HG03342 (cell line): ENCODE results near the gene PPP1R36.
"Not testable (repeated sequence)": the region's sequence is repeated elsewhere in the genome, so short reads cannot be mapped to it uniquely, and the experiment has no call there.

Experiments used
- ATAC-seq: cut with Tn5 transposase; IDR thresholded peaks from one replicate; pipeline ENCODE4 v1.9.1; 2021; ENCODE audit warnings: mild to moderate bottlenecking, moderate library complexity; ENCODE audit not compliant: unreplicated experiment

Gene PPP1R36

DNA sequence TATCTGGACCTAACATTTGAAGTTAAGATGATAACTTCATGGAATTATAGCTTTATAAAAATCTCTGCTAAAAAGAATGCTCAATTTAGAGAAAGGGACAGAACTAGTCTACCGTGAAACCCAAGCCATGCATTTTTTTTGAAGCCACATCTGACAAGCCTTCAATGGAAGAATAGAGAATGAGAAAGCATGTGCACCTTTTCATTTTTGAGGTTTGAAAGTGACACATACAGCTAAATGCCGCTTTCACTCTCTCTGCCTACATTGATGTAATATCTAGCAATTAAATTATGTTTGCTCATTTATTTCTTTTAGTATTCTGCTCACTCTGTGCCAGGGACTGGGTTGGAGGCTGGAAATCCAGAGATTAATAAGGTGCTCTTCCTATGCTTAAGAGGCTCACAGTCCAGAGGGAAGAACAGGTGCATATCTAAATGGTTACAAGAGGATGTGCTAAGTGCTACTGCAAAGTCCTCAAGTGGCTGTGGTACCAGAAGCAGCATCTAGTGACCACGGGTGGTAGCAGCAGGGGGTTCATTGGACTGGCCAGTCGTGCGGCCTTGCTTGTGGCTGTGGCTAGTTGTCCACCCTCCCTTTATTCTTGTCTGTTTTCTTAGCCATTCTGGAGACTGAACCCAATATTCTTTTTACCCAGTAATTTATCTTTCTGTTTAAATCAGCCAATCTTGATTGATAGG lies 60.4 kb downstream of the PPP1R36 start:
- ATAC-seq = no peak

DNA sequence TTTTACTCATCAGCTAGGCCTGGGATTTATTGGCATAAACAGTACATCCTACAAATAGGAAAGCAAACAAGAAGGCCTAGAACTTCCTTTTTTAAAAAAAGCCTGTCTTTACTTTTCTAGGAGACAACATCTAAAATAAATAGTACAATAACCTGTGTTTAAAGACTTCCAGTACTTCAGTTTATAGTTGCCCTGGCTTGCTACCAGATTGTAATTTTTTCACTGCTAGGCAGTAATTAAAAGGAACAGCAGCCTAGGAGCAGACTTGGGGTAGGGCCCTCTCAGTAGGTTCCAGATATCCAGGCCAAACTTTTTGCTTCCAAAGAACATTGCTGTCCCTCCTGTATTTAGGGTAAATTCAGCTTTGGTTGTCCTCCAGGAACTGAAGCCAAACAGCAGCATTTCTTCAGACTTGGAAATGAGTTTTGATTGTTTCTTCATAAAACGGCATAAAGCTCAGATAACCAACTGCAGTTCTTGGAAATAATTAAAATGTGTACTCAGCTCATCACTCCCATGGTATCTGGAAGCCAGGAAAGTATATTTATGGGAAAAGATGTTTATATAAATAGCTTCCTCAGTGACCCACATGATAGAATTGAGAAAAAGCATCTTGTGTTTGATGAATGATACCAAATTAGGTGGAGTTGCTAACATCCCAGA lies 61.7 kb downstream of the PPP1R36 start:
- no peak for ATAC-seq

DNA sequence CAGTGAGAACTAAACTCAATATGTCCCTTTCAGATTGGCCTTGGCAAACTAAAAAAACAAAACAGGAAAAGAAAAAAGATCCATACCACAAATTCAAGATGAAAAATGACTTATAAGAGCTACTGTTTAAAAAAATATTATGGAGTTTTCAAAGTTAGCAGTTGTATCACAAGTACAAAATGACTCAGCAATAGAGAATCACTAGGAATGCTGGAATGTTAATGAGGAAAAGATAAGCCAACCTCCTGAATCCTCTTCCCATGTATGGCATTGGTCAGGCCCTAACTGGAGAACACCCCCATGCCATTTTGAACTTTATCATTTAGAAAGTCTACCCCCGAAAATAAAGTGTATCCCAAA lies 62.2 kb downstream of the PPP1R36 start:
- no peak for ATAC-seq

DNA sequence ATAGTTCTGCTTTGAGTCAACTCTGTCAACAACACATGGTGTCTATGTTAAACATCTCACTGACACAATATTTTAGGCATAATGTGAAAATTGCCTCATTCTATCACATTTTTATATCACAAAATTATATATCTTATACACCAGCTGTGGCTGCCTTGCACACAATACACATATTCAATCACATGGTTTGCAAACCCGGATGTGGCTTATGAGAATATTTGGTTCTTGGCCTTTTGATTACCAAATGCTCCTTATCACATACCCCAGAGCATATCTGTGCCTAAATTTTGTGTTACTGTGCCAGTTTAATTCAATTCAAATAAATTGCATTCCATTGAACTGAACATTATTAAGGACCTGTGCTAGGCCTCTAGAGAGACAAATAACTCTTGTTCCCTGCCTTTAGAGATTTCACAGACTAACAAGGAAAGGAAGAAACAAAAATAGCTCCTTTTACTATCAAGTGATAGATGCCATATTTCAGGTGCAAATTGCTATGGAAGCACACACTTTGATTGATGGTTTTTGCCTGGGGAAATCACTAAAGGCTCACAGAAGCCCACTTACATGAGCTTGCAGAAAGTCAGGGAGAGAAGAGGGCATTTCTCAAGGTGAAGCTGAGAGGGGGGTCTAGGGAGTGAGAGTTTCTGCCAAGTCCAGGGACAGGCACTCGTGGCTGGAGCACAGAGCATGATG lies 63.4 kb downstream of the PPP1R36 start:
- no peak for ATAC-seq

DNA sequence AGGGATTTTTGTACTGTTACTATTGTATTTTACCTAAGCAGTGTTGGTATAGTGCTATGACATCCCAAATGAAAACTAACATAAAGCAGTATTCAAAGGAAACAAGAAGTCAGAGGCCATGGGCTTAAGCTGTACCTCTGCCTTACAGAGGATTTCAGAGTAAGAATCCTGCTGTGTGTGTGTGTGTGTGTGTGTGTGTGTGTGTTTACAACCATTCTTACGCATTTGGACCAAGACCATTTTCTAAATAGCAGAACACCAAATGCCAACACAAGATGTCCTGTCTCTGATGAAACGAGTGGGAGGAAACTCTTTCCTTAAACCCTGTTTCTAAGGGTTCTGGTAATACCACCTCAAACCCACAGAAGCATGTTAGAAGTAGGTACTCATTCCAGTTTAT lies 64.4 kb downstream of the PPP1R36 start:
- ATAC-seq = no peak

DNA sequence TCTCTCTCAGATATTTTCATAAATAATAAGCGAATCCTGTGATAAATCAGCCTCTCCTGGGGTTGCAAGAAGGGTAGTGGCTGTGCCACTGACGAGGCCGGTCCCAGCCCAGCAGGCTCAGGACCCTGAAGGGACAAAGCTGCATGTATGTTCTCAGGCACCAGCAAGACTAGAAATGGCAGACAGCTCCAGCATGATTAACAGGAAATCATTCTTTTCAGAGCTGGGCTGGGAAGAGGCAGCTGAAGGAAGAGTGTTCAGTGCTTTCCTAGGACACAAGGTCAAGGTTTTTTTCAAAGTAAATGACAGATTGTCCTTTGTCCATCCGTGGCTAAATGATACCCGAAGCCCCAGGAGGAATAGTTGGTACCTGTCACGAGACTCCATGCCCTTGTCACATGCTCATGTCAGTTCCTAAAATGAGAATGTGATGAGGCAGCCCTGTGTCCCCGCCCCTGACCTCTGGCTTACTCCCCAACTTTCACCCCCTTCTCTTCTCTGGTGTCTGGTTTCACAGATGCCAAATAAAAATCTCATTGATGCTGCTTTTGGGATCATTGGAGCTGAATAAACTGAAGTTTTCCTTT lies 65.1 kb downstream of the PPP1R36 start:
- no peak for ATAC-seq

DNA sequence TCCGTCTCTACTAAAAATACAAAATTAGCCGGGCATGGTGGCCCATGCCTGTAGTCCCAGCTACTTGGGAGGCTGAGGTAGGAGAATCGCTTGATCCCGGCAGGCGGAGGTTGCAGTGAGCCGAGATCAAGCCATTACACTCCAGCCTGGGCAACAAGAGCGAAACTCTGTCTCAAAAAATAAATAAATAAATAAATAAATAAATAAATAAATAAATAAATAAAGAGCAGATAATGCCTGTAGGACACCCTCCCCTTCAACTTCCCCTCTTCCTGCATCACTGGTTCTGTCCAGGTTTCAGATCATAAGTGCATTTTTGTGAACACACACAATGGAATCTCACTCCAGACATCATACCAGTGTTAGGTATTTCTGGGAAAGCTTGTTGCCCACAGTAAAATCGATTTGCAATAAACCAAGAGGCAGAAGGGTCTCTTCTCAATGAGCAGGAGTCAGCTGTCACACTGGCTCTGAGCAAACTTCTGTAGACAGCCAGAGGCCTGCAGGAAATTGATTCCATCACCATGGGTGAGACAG lies 68.2 kb downstream of the PPP1R36 start:
- not testable (repeated sequence) for ATAC-seq

DNA sequence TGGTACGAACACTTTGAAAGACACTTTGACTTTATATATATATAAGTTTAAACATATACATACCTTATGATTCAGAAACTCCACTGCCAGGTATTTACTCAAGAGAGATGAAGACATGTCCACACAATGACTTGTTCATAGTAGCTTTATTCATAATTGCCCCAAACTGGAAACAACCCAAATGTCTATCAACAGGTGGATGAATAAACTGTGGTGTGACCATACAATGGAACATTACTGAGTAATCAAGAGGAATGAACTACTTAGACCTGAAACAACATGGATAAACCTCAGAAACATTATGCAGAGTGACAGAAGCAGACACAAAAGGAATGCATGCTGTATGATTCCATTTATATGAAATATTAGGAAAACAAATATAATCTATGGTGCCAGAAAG lies 71.1 kb downstream of the PPP1R36 start:
- ATAC-seq = no peak

DNA sequence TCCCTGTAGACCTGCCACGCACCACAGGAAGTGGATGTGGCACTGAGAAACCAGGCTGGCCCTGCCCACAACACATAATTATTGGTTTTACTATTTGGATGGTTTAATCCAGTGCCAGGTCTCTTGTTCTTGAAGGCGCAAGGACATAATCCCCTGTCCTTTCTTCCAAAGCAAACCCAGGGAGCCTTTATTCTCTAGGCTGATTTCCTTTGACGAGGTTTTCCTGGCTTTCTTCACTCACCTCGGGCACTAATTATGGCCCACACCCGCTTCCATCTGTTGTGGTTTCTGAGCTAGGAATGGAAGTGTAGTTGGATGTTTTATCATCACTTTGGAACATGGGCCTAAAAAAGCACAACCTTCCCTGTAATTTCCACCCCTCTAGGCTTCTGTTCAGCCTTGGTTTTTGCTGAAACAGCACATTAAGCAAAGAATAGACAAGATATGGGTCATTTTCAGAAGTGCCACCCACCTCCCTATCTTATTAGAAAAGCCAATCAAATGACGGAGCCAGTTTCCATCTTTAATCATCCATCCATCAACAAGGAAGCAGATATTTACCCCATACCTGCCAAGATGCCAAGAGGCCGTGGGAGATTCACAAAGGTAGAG lies 73.9 kb downstream of the PPP1R36 start:
- no peak for ATAC-seq

DNA sequence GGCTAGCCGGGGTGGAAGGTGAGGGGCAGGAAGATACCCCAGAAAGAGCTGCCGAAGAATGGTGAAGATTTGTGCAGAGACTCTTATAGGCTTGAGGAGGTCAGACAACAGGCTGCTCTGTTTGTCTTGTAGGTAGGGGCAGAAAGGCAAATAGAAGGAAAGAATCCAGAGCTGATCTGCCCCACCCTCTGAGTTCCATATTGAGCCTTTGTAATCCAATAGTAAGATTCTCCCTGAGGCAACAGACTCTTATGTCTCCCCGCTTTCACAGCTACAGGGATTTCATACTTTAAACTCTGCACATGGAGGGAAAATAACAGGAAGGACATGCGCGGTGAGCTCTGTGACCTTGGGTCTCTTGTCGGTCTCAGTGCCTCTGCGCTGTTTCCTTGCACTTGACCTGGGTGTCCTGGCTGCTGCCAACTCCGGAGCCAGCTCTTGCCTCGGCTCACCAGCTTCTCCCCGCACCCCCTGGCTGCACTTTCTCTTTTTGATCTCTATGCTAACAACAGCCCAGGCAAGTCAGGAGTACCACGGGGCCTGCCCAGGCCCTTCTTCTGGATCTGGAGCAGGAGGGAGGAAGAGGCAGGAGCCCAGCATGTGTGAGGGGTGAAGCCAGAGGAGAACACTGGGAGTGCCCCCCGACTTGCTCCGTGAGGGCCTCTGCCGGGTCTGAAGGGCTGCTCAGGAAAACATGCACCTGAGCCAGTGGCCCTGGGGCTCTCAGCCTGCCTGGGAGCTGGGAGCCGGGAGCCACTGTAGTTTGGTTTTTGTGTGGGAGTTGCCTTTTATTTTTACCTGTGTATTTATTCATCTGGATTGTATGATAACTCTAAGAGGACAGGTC lies 75.8 kb downstream of the PPP1R36 start:
- no peak for ATAC-seq

DNA sequence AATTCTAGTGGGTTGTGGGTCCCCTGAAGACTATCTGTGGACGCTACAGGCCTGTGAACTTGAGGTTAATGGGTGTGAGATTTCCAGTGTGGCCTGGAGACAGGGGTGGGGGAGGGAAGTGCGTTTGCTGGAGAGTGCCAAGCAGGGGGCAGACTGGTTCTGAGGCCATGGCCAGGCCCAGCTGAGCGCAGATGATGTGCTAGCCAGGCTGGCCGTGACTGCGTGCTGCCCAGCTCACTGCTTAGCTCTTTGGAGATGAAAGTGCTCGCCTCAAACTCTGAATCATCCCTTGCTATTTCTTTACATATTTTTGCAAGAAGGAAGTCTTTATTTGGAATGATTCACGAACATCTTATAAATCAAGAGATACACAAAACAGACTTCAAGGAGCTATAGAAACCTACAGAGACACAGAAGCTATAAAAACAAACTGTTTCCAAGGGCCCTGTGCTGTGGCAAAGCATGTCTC lies 79.2 kb downstream of the PPP1R36 start:
- no peak for ATAC-seq

DNA sequence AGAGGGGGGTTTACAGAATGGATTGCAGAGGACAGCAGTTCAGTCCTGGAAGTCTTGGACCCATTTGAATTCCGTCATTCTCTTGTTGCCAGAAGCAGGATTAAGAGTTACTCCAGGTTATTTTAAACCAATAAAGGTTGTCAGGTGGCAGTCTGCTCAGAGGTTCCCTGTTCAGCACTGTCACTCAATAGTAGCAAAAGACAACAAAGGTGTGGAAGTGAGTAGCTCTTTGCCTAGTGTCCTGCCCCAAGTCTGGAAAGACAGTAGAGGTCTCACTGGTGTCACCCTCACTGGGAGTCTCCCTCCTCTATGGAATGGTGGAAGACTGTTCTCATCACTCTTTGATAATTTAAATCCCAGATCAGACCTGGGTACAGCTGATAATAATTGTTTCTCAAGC lies 81.0 kb downstream of the PPP1R36 start:
- no peak for ATAC-seq

DNA sequence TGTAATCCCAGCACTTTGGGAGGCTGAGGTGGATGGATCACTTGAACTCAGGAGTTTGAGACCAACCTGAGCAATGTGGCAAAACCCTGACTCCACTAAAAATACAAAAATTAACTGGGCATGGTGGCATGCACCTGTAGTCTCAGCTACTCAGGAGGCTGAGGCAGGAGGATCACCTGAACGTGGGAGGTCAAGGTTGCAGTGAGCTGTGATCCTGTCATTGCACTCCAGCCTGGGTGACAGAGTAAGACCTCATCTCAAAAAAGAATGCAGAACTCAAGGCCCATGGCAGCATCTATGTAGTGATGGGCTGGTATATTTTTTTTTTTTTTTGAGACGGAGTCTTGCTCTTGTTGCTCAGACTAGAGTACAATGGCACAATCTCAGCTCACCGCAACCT lies 81.5 kb downstream of the PPP1R36 start:
- ATAC-seq = not testable (repeated sequence)

DNA sequence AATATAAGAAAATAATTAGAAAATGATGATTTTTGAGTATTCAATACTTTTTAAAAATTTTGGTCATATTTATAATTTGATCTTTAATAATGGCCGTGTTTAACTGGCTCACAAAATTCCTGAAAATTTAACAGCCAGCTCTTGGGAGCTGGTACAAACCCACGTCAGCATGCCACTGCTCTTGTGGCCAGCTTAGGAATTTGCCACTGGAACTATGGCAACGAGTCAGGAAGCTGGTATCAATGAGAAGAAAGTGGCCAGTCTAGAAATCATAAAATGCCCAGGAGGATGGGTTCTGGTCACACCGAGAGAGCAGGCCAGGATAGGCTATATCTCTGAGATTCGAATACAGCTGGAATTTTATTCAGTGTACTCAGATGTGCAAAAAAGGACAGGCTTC lies 82.3 kb downstream of the PPP1R36 start:
- no peak for ATAC-seq

DNA sequence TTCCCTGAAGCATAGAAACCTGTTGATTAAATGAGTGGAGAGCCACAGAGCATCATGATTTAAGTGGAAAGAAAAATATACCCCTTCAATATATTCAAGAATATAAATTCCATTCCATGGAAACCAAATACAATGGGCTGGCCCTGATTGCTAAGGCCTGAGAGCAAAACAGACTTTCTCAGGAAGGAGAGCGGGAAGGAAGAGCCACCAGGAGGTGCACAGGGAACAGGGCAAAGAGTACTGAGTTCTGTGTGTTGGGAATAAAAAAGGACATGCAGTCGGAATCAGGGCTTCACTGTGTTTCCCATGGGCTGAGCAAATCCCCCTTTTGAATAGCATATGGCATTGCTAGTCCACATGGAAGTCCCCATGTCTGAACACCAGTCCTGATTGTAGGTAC lies 84.8 kb downstream of the PPP1R36 start:
- ATAC-seq = no peak

DNA sequence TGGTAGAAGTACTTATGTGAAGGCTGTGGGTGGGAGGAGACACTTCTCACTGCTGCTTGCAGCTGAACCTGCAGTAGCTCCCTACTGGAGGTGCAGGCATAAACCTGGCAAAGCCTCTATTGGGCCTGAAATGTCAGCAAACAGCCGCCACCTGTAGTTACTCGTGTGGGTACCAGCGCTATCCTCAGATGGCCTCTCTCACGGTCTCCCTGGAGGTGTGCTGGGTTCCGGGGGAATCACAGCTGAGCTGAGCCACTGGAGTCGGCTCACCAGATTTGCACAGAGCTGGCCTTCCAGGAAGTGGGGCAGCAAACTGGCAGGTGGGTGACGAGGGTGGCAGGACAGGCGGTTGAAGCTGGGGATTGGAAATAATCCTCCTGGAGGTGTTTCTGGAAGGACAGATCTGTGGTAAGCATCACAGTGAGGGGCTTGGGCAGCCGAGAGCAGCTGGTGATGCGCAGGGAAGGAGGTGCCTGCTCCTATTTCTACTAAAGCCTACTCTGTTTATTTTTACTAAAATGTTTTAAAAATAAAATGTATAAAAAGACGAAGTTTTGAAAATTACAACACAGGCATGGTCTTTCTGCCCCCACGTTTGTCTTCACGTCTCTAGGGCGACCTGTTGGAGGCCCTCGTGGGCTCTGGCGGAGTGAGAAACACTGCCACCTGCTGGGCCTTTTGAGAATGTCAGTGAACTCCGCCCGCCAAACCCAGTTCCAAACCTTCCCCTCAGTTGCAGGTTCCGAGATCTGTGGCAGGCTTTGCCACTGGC lies 86.6 kb downstream of the PPP1R36 start:
- peak; percentile 80 for ATAC-seq

DNA sequence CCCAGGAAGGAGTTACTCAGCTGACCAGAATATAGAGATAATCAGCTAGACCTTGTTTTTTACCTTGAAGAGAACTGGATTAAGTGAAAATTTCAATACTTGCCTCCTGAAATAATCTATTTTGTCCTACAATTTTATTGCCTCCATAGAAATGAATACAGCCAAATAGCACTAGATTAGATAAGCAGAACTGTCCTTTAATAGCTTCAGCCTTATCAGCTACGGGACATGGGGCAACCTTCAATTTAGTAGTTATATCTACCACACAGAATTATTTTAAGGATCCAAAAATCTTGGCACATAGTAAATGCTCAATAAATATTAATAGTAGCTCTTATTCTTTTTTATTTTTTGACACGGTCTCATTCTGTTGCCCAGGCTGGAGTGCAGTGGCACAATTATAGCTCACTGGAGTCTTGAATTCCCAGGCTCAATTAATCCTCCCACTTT lies 87.2 kb downstream of the PPP1R36 start:
- no peak for ATAC-seq

DNA sequence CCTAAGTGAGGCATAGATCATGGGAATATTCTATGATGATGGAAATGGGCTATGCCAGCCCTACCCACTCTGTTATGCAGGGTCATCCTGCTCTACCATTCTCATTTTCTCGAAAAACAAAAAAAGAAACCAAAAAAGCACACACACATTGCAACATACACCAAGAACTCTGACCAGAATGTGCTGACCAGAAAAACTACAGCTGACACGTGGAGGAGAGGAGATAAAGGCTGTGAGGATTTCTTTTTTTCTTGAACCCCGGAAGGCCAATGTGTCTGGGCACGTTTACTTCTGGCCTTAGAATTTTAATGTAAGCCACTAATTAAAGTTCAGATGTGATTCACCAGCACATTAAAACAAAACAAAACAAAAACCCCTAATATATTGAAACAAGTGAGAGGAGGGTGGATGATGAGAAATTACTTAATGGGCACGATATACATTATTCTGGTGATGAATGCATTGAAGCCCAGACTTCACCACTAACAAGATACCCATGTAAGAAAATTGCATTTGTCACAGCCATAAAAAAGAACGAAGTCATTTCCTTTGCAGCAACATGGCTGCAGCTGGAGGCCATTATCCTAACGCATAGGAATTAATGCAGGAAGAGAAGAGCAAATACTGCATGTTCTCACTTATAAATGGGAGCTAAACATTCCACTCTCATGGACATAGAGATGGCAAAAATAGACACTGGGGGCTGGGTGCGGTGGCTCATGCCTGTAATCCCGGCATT lies 88.1 kb downstream of the PPP1R36 start:
- no peak for ATAC-seq

DNA sequence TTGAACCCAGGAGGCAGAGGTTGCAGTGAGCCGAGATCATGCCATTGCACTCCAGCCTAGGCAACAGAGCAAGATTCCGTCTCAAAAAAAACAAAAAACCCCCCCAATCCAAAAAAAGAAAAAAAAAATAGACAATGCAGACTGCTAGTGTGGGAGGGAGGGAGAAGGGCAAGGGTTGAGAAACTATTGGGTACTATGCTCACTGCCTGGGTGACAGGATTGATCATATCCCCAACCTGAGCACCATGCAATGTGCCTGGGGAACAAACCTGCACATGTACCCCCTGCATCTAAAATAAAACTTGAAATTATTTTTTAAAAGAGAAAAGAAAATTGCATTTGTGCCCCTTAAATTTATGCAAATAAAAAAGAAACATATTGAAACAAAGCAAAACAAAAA lies 88.9 kb downstream of the PPP1R36 start:
- no peak for ATAC-seq
